PFSK-1 (cell line): ENCODE measurements around the gene STAM2.

Experiments
- FOXP2 ChIP-seq: optimal IDR thresholded peaks from 2 replicates; pipeline ENCODE3; 2011; ENCODE audit warnings: borderline replicate concordance, control low read depth, inconsistent platforms; ENCODE audit not compliant: insufficient read depth; ENCODE audit errors: extremely low read length, extremely low read depth
- POLR2AphosphoS5 ChIP-seq: IDR thresholded peaks from 2 replicates; pipeline ENCODE4 v1.6.1; 2012; ENCODE audit warnings: low read depth, mild to moderate bottlenecking, control low read depth, low read length, moderate library complexity
- SIN3A ChIP-seq: IDR thresholded peaks from 2 replicates; pipeline ENCODE4 v1.6.1; 2012; ENCODE audit warnings: mild to moderate bottlenecking, low read length, moderate library complexity, borderline replicate concordance; ENCODE audit not compliant: insufficient read depth
- TAF1 ChIP-seq: IDR thresholded peaks from 2 replicates; pipeline ENCODE4 v1.6.1; 2012; ENCODE audit warnings: low read length, control low read depth, borderline replicate concordance; ENCODE audit not compliant: insufficient read depth
- TF ChIP-seq, protein P1 (sequence below), 2 experiments: IDR thresholded peaks; 2 replicates each; pipeline versions ENCODE4 v1.6.1 to v1.8.0; 2011 to 2012; ENCODE audit warnings: low read depth in 2 of 2, low read length in 2 of 2, control low read depth in 1 of 2, inconsistent platforms in 1 of 2, mild to moderate bottlenecking in 1 of 2, moderate library complexity in 1 of 2; ENCODE audit not compliant: insufficient read depth in 1 of 2

The STAM2 gene

DNA sequence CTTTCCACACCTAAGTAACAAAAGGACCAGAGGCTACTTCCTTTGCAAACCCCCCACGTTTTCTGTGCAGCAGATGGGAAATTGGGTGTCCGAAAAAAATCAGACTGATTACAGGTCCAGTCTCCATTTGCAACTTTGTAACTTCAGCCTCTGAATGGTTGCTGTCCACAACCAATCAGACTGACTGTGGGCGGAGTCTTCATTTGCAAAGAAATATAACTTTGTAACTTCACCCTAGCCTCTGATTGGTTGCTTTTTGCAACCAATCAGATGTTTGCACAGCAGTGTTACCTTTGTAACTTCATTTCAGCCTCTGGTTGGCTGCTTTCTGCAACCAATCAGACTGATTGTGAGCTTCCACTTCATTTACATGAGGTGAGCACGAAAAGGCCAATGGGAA is 48.9 kb downstream of the STAM2 start:
- TF ChIP-seq, protein P1, sequence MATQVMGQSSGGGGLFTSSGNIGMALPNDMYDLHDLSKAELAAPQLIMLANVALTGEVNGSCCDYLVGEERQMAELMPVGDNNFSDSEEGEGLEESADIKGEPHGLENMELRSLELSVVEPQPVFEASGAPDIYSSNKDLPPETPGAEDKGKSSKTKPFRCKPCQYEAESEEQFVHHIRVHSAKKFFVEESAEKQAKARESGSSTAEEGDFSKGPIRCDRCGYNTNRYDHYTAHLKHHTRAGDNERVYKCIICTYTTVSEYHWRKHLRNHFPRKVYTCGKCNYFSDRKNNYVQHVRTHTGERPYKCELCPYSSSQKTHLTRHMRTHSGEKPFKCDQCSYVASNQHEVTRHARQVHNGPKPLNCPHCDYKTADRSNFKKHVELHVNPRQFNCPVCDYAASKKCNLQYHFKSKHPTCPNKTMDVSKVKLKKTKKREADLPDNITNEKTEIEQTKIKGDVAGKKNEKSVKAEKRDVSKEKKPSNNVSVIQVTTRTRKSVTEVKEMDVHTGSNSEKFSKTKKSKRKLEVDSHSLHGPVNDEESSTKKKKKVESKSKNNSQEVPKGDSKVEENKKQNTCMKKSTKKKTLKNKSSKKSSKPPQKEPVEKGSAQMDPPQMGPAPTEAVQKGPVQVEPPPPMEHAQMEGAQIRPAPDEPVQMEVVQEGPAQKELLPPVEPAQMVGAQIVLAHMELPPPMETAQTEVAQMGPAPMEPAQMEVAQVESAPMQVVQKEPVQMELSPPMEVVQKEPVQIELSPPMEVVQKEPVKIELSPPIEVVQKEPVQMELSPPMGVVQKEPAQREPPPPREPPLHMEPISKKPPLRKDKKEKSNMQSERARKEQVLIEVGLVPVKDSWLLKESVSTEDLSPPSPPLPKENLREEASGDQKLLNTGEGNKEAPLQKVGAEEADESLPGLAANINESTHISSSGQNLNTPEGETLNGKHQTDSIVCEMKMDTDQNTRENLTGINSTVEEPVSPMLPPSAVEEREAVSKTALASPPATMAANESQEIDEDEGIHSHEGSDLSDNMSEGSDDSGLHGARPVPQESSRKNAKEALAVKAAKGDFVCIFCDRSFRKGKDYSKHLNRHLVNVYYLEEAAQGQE (IDR thresholded peaks at IDR 0.05; ENCODE audit: insufficient read depth in 1 of 2, low read depth in 2 of 2, low read length in 2 of 2), result no peak
- TF ChIP-seq POLR2AphosphoS5, result no peak

DNA sequence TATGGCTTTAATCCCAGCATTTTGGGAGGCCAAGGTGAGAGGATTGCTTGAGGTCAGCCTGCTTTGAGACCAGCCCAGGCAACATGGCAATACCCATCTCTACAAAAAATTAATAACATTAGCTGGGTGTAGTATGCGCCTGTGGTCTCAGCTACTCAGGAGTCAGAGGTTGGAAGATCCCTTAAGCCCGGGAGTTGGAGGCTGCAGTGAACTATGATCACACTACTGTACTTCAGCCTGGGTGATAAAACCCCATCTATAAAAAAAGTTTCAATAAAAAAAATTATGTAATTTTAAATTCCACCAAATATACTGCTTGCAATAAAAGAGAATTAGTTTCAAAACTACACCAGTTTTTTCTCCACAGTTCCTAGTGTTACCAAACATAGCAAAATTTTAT is 53.4 kb downstream of the STAM2 start:
- TF ChIP-seq TAF1, result no peak
- TF ChIP-seq POLR2AphosphoS5, result no peak
- TF ChIP-seq, protein P1 (IDR thresholded peaks at IDR 0.05; ENCODE audit: insufficient read depth in 1 of 2, low read depth in 2 of 2, low read length in 2 of 2), result no peak
- no peak for TF ChIP-seq FOXP2

DNA sequence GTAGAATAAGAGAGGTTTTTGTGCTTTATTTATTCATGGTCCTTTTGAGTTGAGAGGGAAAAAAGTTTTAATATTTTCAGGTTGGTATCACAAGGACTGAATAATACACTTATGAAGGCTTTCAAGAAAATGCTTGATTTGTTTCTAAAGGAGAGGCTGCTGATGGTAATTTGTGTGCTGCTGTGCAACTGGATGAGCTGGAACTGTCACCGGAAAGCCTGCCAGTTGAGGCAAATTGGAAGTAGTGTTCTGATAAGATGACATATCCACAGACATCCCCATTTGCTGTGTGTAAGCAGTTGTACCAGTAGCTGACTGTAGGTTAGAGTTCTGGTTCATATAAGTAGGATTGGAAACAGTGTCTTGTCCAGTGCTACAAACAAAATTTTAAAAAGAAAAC is 55.1 kb downstream of the STAM2 start:
- TF ChIP-seq POLR2AphosphoS5 (no peak), FOXP2 (no peak), SIN3A (no peak), TAF1 (no peak)
- TF ChIP-seq, protein P1 (IDR thresholded peaks at IDR 0.05; ENCODE audit: insufficient read depth in 1 of 2, low read depth in 2 of 2, low read length in 2 of 2), result no peak

DNA sequence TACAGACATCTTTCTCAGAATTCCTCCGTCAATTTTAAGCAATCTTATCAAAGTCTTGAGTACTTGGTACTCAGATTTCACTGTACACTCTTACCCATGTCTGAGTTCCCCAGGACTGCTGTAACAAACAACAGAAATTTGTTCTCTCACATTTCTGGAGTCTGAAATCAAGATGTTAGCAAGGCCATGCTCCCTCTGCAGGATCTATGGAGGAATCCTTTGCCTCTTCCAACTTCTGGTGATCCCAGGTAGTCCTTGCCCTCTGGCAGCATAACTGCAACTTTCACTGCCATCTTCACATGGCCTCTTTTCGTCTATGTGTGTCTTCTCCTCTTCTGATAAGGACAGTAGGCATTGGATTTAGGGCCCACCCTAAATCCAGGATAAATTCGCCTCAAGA is 59.6 kb downstream of the STAM2 start:
- TF ChIP-seq SIN3A (no peak), POLR2AphosphoS5 (no peak), TAF1 (no peak), FOXP2 (no peak)
- TF ChIP-seq, protein P1 (IDR thresholded peaks at IDR 0.05; ENCODE audit: insufficient read depth in 1 of 2, low read depth in 2 of 2, low read length in 2 of 2), result no peak

DNA sequence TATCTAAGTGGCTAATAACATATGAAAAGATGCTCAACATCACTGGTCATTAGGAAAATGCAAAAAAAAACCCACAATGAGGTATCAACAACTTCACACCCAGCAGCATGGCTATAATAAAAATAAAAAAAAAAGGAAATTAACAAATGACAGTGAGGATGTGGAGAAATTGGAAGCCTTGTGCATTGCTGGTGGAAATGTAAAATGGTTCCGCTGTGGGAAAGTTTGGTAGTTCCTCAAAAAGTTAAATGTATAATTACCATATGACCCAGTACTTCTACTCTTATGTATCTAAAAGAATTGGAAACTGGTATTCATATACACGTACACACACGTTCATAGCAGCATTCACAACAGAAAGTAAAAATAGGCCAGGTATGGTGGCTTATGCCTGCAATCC is 61.2 kb downstream of the STAM2 start:
- TF ChIP-seq, protein P1 (IDR thresholded peaks at IDR 0.05; ENCODE audit: insufficient read depth in 1 of 2, low read depth in 2 of 2, low read length in 2 of 2), result no peak
- TF ChIP-seq SIN3A, result no peak
- no peak for TF ChIP-seq TAF1
- no peak for TF ChIP-seq POLR2AphosphoS5
